Measurements from ENCODE around the gene UGT2B10. TPM values are rescaled to one million over a fixed set of nuclear protein-coding genes. Genes with fewer than 3 reads are reported as not detected.

The UGT2B10 gene
- total and polyA plus RNA-seq, 2 donors (not counting 3 experiments of a cell fraction or from before 2014, with no cell fraction given): not detected

GRCh38 chr4:68797618-68798017, 18.2 kb upstream of the UGT2B10 start:
- Histone ChIP-seq H3K36me3 (ENCODE audit: control insufficient read depth in 2 of 2, extremely low read depth in 1 of 2, insufficient read depth in 2 of 2, low read length in 2 of 2) (no peaks in the 10 kb centered on the region), H4K20me1 (replicated peaks; ENCODE audit: control insufficient read depth, extremely low read depth, insufficient read depth, low read length) (no peaks in the 10 kb centered on the region), H3K4me3 (replicated peaks in 1 of 3; ENCODE audit: insufficient read depth in 1 of 3, low read depth in 1 of 3, low read length in 3 of 3) (no peak overlapping the region), H3K4me2 (ENCODE audit: insufficient read depth, low read length) (no peak overlapping the region), H3K4me1 (ENCODE audit: control insufficient read depth, extremely low read depth, insufficient read depth, low read length) (no peaks in the 10 kb centered on the region), H2AFZ (ENCODE audit: low read depth, low read length) (no peak overlapping the region), H3K79me2 (ENCODE audit: control insufficient read depth, insufficient read depth, low read length) (no peaks in the 10 kb centered on the region), H3K9me3 (replicated peaks; ENCODE audit: control insufficient read depth, insufficient read depth, low read length) (no peaks in the 10 kb centered on the region), H3K9ac (replicated peaks; ENCODE audit: extremely low read depth, insufficient read depth, low read length) (no peak overlapping the region), H3K9me1 (replicated peaks; ENCODE audit: control insufficient read depth, extremely low read depth, insufficient read depth, low read length) (no peaks in the 10 kb centered on the region), H3K27ac (ENCODE audit: insufficient read depth, low read depth, low read length) (no peak overlapping the region), H3K27me3 (ENCODE audit: control insufficient read depth in 2 of 2, insufficient read depth in 2 of 2, low read length in 2 of 2) (no peaks in the 10 kb centered on the region)
- ChIA-PET CTCF (no interaction called here), POLR2A (no interaction called here)
- TF ChIP-seq FOS (IDR thresholded peaks at IDR 0.05; ENCODE audit: borderline replicate concordance, insufficient read depth, low read length) (no peak), EZH2 (IDR thresholded peaks at IDR 0.05; ENCODE audit: borderline replicate concordance, low read depth, low read length, severe bottlenecking) (no peak), GATA2 (IDR thresholded peaks at IDR 0.05; ENCODE audit: insufficient read depth, insufficient read length, low read depth, low read length) (no peak), POLR2A (IDR thresholded peaks at IDR 0.05; ENCODE audit: low read depth, low read length) (no peak), MYC (IDR thresholded peaks at IDR 0.05; ENCODE audit: low read depth, low read length) (no peak), POLR2AphosphoS5 (IDR thresholded peaks at IDR 0.05; ENCODE audit: insufficient read depth, low read depth, low read length) (no peak), JUN (IDR thresholded peaks at IDR 0.05; ENCODE audit: borderline replicate concordance, insufficient read depth, insufficient read length, low read depth) (no peak), CTCF (IDR thresholded peaks at IDR 0.05; ENCODE audit: extremely low read depth in 1 of 2, insufficient read depth in 1 of 2, low read depth in 1 of 2, low read length in 2 of 2) (no peak), MAX (IDR thresholded peaks at IDR 0.05; ENCODE audit: insufficient read depth, insufficient read length) (no peak)
- DNase-seq (ENCODE audit: low read depth, low spot score): no peak
- no peak for FAIRE-seq
- intact Hi-C loops (cut with micrococcal nuclease): no loop called here
- dilution Hi-C loops (cut with MboI; ENCODE audit: extremely low pct_ligation_motif_present, low sequenced_read_pairs): no loop called here
- BruUV-seq (replicated peaks): no TSS peak
